H9 (cell line): ENCODE measurements around the gene PRSS38. TPM values are rescaled to one million over a fixed set of nuclear protein-coding genes. Genes with fewer than 3 reads are reported as not detected.

Experiments
- DNase-seq: peaks from one replicate; pipeline ENCODE4 v3.0.0-alpha.2; 2017
- H2AFZ ChIP-seq: one replicate; pipeline ENCODE4 v1.6.1; 2013; ENCODE audit warnings: mild to moderate bottlenecking, low read length, control low read depth, moderate library complexity
- H2AK5ac ChIP-seq: 2 replicates; pipeline ENCODE4 v1.6.1; 2013; ENCODE audit warnings: low read length, control low read depth, mixed read lengths; ENCODE audit not compliant: insufficient read length
- H2BK120ac ChIP-seq: one replicate; pipeline ENCODE4 v1.6.1; 2013; ENCODE audit warnings: low read depth, mild to moderate bottlenecking, low read length, control low read depth, inconsistent platforms; ENCODE audit not compliant: poor library complexity, severe bottlenecking
- H2BK12ac ChIP-seq: 2 replicates; pipeline ENCODE4 v1.6.1; 2013; ENCODE audit warnings: low read length, control low read depth, mixed read lengths, low read depth; ENCODE audit not compliant: insufficient read length
- H2BK15ac ChIP-seq: 2 replicates; pipeline ENCODE4 v1.6.1; 2013; ENCODE audit warnings: low read depth, low read length, control low read depth
- H2BK20ac ChIP-seq: one replicate; pipeline ENCODE4 v1.6.1; 2013; ENCODE audit warnings: low read depth, mild to moderate bottlenecking, low read length, control low read depth, inconsistent platforms; ENCODE audit not compliant: poor library complexity, severe bottlenecking
- H2BK5ac ChIP-seq: 2 replicates; pipeline ENCODE4 v1.6.1; 2013; ENCODE audit warnings: low read length, control low read depth, mixed read lengths; ENCODE audit not compliant: insufficient read length
- H3K14ac ChIP-seq: 2 replicates; pipeline ENCODE4 v1.6.1; 2013; ENCODE audit warnings: low read length, control low read depth; ENCODE audit not compliant: insufficient read depth
- H3K18ac ChIP-seq: 2 replicates; pipeline ENCODE4 v1.6.1; 2013; ENCODE audit warnings: low read depth, mild to moderate bottlenecking, mixed read lengths, low read length, control low read depth; ENCODE audit not compliant: insufficient read length
- H3K23ac ChIP-seq: 2 replicates; pipeline ENCODE4 v1.6.1; 2013; ENCODE audit warnings: low read length, control low read depth, mixed read lengths, low read depth; ENCODE audit not compliant: insufficient read length
- H3K23me2 ChIP-seq: 2 replicates; pipeline ENCODE4 v1.6.1; 2013; ENCODE audit warnings: low read depth, mild to moderate bottlenecking, mixed read lengths, low read length, control low read depth; ENCODE audit not compliant: insufficient read length, poor library complexity, severe bottlenecking
- H3K27ac ChIP-seq: 2 replicates; pipeline ENCODE4 v1.5.1; 2013; ENCODE audit warnings: low read length, control low read depth, mixed read lengths, low read depth; ENCODE audit not compliant: insufficient read length
- H3K27me3 ChIP-seq: 2 replicates; pipeline ENCODE4 v1.6.1; 2013; ENCODE audit warnings: low read length, control low read depth, inconsistent platforms; ENCODE audit not compliant: insufficient read depth
- H3K4ac ChIP-seq: 2 replicates; pipeline ENCODE4 v1.6.1; 2013; ENCODE audit warnings: low read depth, mild to moderate bottlenecking, control low read depth, inconsistent platforms, low read length, moderate library complexity
- H3K4me1 ChIP-seq: 2 replicates; pipeline ENCODE4 v1.6.1; 2013; ENCODE audit warnings: low read length, control low read depth, inconsistent platforms; ENCODE audit not compliant: insufficient read depth
- H3K4me2 ChIP-seq: 2 replicates; pipeline ENCODE4 v1.6.1; 2013; ENCODE audit warnings: low read length, control low read depth, mixed read lengths; ENCODE audit not compliant: insufficient read length, insufficient read depth
- H3K56ac ChIP-seq: 2 replicates; pipeline ENCODE4 v1.6.1; 2013; ENCODE audit warnings: low read depth, mild to moderate bottlenecking, mixed read lengths, low read length, control low read depth; ENCODE audit not compliant: insufficient read length
- H3K79me1 ChIP-seq: 2 replicates; pipeline ENCODE4 v1.6.1; 2013; ENCODE audit warnings: low read depth, mild to moderate bottlenecking, moderate library complexity, low read length, control low read depth, inconsistent platforms; ENCODE audit not compliant: insufficient read depth, poor library complexity, severe bottlenecking
- H3K79me2 ChIP-seq: 2 replicates; pipeline ENCODE4 v1.6.1; 2013; ENCODE audit warnings: low read length, control low read depth, inconsistent platforms; ENCODE audit not compliant: insufficient read depth
- H3K9ac ChIP-seq: 2 replicates; pipeline ENCODE4 v1.6.1; 2013; ENCODE audit warnings: low read length, control low read depth, mixed read lengths; ENCODE audit not compliant: insufficient read length; ENCODE audit errors: extremely low read depth
- H3K9me3 ChIP-seq: one replicate; pipeline ENCODE4 v1.6.1; 2013; ENCODE audit warnings: low read depth, low read length, inconsistent platforms; ENCODE audit not compliant: control insufficient read depth
- H3T11ph ChIP-seq: one replicate; pipeline ENCODE4 v1.6.1; 2013; ENCODE audit warnings: mild to moderate bottlenecking, low read length, control low read depth, inconsistent platforms
- H4K20me1 ChIP-seq: one replicate; pipeline ENCODE4 v1.6.1; 2013; ENCODE audit not compliant: control insufficient read depth, insufficient read length, insufficient read depth
- H4K5ac ChIP-seq: 2 replicates; pipeline ENCODE4 v1.6.1; 2013; ENCODE audit warnings: low read depth, mild to moderate bottlenecking, mixed read lengths, low read length, control low read depth; ENCODE audit not compliant: insufficient read length
- H4K8ac ChIP-seq: replicated peaks from 2 replicates; pipeline ENCODE4 v1.6.1; 2013; ENCODE audit warnings: low read length, control low read depth, mixed read lengths, low read depth; ENCODE audit not compliant: insufficient read length
- H4K91ac ChIP-seq: 2 replicates; pipeline ENCODE4 v1.6.1; 2013; ENCODE audit warnings: low read depth, mild to moderate bottlenecking, moderate library complexity, mixed read lengths, low read length, control low read depth; ENCODE audit not compliant: insufficient read length
- H3K27ac Mint-ChIP-seq, 3 experiments: 2 replicates in 2 of 3; 3 replicates in 1 of 3; pipeline ENCODE4 v1.8.0; 2020 to 2021; ENCODE audit warnings: mixed read lengths in 3 of 3, mild to moderate bottlenecking in 1 of 3, moderate library complexity in 1 of 3
- H3K27me3 Mint-ChIP-seq: 2 replicates; pipeline ENCODE4 v1.8.0; 2021; ENCODE audit warnings: low read depth, mild to moderate bottlenecking, moderate library complexity, mixed read lengths
- H3K36me3 Mint-ChIP-seq, 3 experiments: 2 replicates in 2 of 3; 3 replicates in 1 of 3; pipeline ENCODE4 v1.8.0; 2020 to 2021; ENCODE audit warnings: low read depth in 3 of 3, mixed read lengths in 3 of 3; ENCODE audit not compliant: insufficient read depth in 1 of 3
- H3K4me1 Mint-ChIP-seq, 2 experiments: 2 replicates each; pipeline ENCODE4 v1.8.0; 2020; ENCODE audit warnings: mixed read lengths in 2 of 2
- H3K4me3 Mint-ChIP-seq, 2 experiments: 2 replicates in 1 of 2; 3 replicates in 1 of 2; pipeline ENCODE4 v1.8.0; 2020 to 2021; ENCODE audit warnings: mild to moderate bottlenecking in 2 of 2, mixed read lengths in 2 of 2, moderate library complexity in 1 of 2
- H3K9me3 Mint-ChIP-seq, 2 experiments: 2 replicates in 1 of 2; 3 replicates in 1 of 2; pipeline ENCODE4 v1.8.0; 2020; ENCODE audit warnings: mild to moderate bottlenecking in 2 of 2, mixed read lengths in 2 of 2, moderate library complexity in 1 of 2
- CTCF ChIP-seq: fragments of 200-600 bp; sonication (generic); conservative IDR thresholded peaks from 3 replicates; pipeline ENCODE4 v1.8.0; 2021; ENCODE audit warnings: antibody characterized with exemption, mild to moderate bottlenecking
- WGBS: extraction: QIAGEN DNeasy Blood & Tissue Kit; methylation state at CpG from one replicate; pipeline ENCODE4 v1.1.7; 2013; ENCODE audit warnings: missing lambda C conversion rate, low lambda C conversion rate, mixed read lengths; ENCODE audit not compliant: insufficient read length; ENCODE audit errors: extremely low coverage; 5-methylcytosine and 5-hydroxymethylcytosine counted together
- total RNA-seq: library from RNA; stranded (reverse); gene quantifications from 2 replicates; pipeline ENCODE4 v1.2.1, GENCODE V29; 2021

Gene PRSS38
- total RNA-seq, 1 experiment from 2014 or later = not detected

DNA sequence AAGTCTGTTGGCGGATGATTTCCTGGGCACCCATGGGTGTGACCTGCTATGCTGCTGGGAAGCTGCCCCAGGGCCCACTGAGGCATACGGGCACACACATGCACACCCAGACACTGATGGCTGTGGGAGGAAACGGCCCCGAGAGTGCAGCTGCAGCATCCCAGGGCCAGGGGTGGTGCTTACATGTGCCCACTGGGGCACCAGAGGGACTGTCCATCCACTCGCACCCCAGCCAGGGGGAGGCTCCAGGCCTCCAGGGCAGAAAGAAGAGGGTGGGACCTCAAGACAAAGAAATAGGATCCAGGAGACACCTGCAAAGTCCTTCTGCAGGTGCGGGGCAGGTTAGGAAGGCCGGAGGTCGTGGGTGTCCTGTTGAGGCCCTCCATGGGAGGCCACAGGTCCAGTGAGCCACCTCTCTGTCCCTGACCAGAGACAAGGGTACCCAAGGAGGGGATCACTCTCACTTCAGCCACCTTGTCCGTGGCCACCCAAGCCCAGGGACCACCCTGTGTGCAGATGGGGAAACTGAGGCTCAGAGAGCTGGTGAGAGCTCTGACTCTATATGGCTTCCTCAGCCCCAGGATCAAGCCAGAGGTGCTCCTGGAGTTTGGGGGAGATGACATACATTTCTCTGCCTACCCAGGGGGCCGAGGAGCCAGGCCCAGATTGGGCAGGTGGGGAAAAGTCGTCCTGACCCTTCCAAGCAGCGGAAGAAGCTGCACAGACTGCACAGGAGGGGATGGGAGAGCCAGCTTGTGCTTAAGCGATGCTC is 75.2 kb downstream of the PRSS38 start:
- Histone ChIP-seq H2BK12ac (no peak overlapping the region), H3K23me2 (no peaks in the 10 kb centered on the region), H4K91ac (no peak overlapping the region), H3K4me2 (no peak overlapping the region), H3K79me2 (no peaks in the 10 kb centered on the region), H3K4ac (no peak overlapping the region), H3K9me3 (no peaks in the 10 kb centered on the region), H2BK15ac (no peak overlapping the region), H2AFZ (no peak overlapping the region), H2BK5ac (no peak overlapping the region), H3T11ph (no peak overlapping the region), H3K27ac (no peak overlapping the region), H4K20me1 (no peaks in the 10 kb centered on the region), H3K56ac (no peak overlapping the region), H3K9ac (no peak overlapping the region), H2BK120ac (no peak overlapping the region), H3K4me1 (no peaks in the 10 kb centered on the region), H3K14ac (no peak overlapping the region), H4K5ac (no peak overlapping the region), H3K79me1 (no peaks in the 10 kb centered on the region), H3K18ac (no peak overlapping the region), H2AK5ac (no peak overlapping the region), H3K27me3 (no peaks in the 10 kb centered on the region), H3K23ac (no peak overlapping the region), H4K8ac (no peak overlapping the region), H2BK20ac (no peak overlapping the region)
- no peaks in the 10 kb centered on the region for H3K9me3 Mint-ChIP-seq
- H3K4me1 Mint-ChIP-seq = peaks cover 11 to 24% of the 10 kb centered on the region in 2 experiments
- H3K4me3 Mint-ChIP-seq = no peak overlapping the region; a peak in 1 of 5 replicates
- H3K36me3 Mint-ChIP-seq = no peaks in the 10 kb centered on the region
- WGBS = no CpG with 5 or more reads among the region's 13 CpGs
- DNase-seq = no peak
- no peak for TF ChIP-seq CTCF
- no peaks in the 10 kb centered on the region for H3K27me3 Mint-ChIP-seq
- no peak overlapping the region for H3K27ac Mint-ChIP-seq
